K562 (cell line): ENCODE data around the gene NPAS3. TPM values are rescaled to one million over a fixed set of nuclear protein-coding genes. Genes with fewer than 3 reads are reported as not detected.

ENCODE experiments used
- ATAC-seq: fragments of 200-7000 bp; cut with Tn5 transposase; 3 replicates; pipeline ENCODE4 v1.9.1; 2020; ENCODE audit warnings: moderate library complexity
- BruUV-seq: library from RNA; stranded (reverse); fragments of 400-500 nt; replicated peaks from 2 replicates; lab custom pipeline; 2021; lab: Mats Ljungman, UMichigan
- CTCF ChIA-PET: fragments of 300-600 bp; formaldehyde crosslinking; extraction: SDS; loops from one replicate; lab custom pipeline; 2021; ENCODE audit warnings: low intra/inter-chr PET ratio; lab: Yijun Ruan, JAX
- POLR2A ChIA-PET: fragments of 300-600, 350-650 bp; sonication (Branson Sonifier 250); formaldehyde crosslinking; extraction: SDS; loops from one replicate; lab custom pipeline; 2021; ENCODE audit warnings: antibody characterized with exemption, inconsistent platforms; lab: Yijun Ruan, JAX
- DNase-seq, 4 experiments: peaks; one replicate each; pipeline versions ENCODE4 v3.0.0 to v3.0.0-alpha.2; 2011 to 2018; ENCODE audit warnings: low spot score in 3 of 4, mixed read lengths in 3 of 4; ENCODE audit errors: extremely low read depth in 1 of 4
- FAIRE-seq: peaks from 2 replicates; lab custom pipeline; 2011; peaks lifted over from hg19 to GRCh38; lab: Jason Lieb, UNC
- H2AFZ ChIP-seq: 2 replicates; pipeline ENCODE4 v1.6.0; 2011; ENCODE audit warnings: low read depth, low read length, control low read depth, inconsistent platforms
- H3K27ac ChIP-seq: fragments of 200-600 bp; 3 replicates; pipeline ENCODE4 v1.8.0; 2011; ENCODE audit warnings: low read depth, mild to moderate bottlenecking, control low read depth, inconsistent platforms, low read length, moderate library complexity, mixed read lengths; ENCODE audit errors: extremely low read depth
- H3K27me3 ChIP-seq, 2 experiments: fragments of 300-600 bp in 1 of 2; 2 replicates in 1 of 2; 3 replicates in 1 of 2; pipeline versions ENCODE4 v1.6.0 to v1.8.0; 2011; ENCODE audit warnings: inconsistent platforms in 2 of 2, low read length in 2 of 2, mild to moderate bottlenecking in 1 of 2, mixed read lengths in 1 of 2, moderate library complexity in 1 of 2; ENCODE audit not compliant: control insufficient read depth in 2 of 2, insufficient read depth in 2 of 2
- H3K36me3 ChIP-seq: fragments of 300-600 bp; 3 replicates; pipeline ENCODE4 v1.8.0; 2011; ENCODE audit warnings: mild to moderate bottlenecking, low read length, inconsistent platforms; ENCODE audit not compliant: control insufficient read depth, insufficient read depth
- H3K4me1 ChIP-seq, 2 experiments: fragments of 200-600 bp in 1 of 2; replicated peaks in 1 of 2; 2 replicates in 1 of 2; 3 replicates in 1 of 2; pipeline versions ENCODE4 v1.5.1 to v1.8.0; 2011; ENCODE audit warnings: inconsistent platforms in 2 of 2, low read length in 2 of 2, mild to moderate bottlenecking in 1 of 2, mixed read lengths in 1 of 2, moderate library complexity in 1 of 2; ENCODE audit not compliant: control insufficient read depth in 2 of 2, insufficient read depth in 2 of 2
- H3K4me2 ChIP-seq: 2 replicates; pipeline ENCODE4 v1.6.1; 2011; ENCODE audit warnings: low read length, control low read depth, inconsistent platforms, mixed read lengths; ENCODE audit not compliant: insufficient read depth
- H3K4me3 ChIP-seq: fragments of 200-600 bp; sonication (generic), shearing (Covaris generic); 2 replicates; pipeline ENCODE4 v1.5.1; 2016; ENCODE audit warnings: control low read depth, inconsistent platforms
- H3K79me2 ChIP-seq: fragments of 200-600 bp; 3 replicates; pipeline ENCODE4 v1.8.0; 2011; ENCODE audit warnings: low read length, inconsistent platforms; ENCODE audit not compliant: control insufficient read depth, insufficient read depth
- H3K9ac ChIP-seq, 2 experiments: 2 replicates each; pipeline versions ENCODE4 v1.6.0 to v1.6.1; 2011; ENCODE audit warnings: low read depth in 2 of 2, low read length in 2 of 2, control low read depth in 1 of 2, inconsistent platforms in 1 of 2, mild to moderate bottlenecking in 1 of 2, mixed read lengths in 1 of 2; ENCODE audit not compliant: insufficient read depth in 1 of 2
- H3K9me1 ChIP-seq: one replicate; pipeline ENCODE4 v1.6.0; 2011; ENCODE audit warnings: inconsistent platforms, mild to moderate bottlenecking, low read length, moderate library complexity; ENCODE audit not compliant: control insufficient read depth, insufficient read depth
- H3K9me3 ChIP-seq: replicated peaks from 2 replicates; pipeline ENCODE4 v1.5.1; 2011; ENCODE audit warnings: low read depth, low read length, inconsistent platforms; ENCODE audit not compliant: control insufficient read depth, insufficient read depth
- H4K20me1 ChIP-seq: replicated peaks from 2 replicates; pipeline ENCODE4 v1.6.1; 2011; ENCODE audit warnings: low read length, inconsistent platforms, mixed read lengths; ENCODE audit not compliant: control insufficient read depth, insufficient read depth
- FOXA1 ChIP-seq: fragments of 450-650 bp; IDR thresholded peaks from 2 replicates; pipeline ENCODE4 v1.6.1; 2016; ENCODE audit warnings: mild to moderate bottlenecking, borderline replicate concordance
- HIVEP1 ChIP-seq: fragments of 250-450 bp; sonication (Bioruptor Pico); IDR thresholded peaks from 2 replicates; pipeline ENCODE4 v1.4.0; 2020; ENCODE audit warnings: mild to moderate bottlenecking
- KAT7 ChIP-seq: sonication (generic); formaldehyde crosslinking; IDR thresholded peaks from 2 replicates; pipeline ENCODE4 v1.8.0; 2022; ENCODE audit warnings: missing genetic modification reagents, mild to moderate bottlenecking, borderline replicate concordance
- MEIS2 ChIP-seq: fragments of 450-650 bp; IDR thresholded peaks from 2 replicates; pipeline ENCODE4 v1.6.1; 2014; ENCODE audit warnings: mild to moderate bottlenecking; ENCODE audit not compliant: partially characterized antibody
- POLR2H ChIP-seq: IDR thresholded peaks from 2 replicates; pipeline ENCODE4 v1.6.1; 2016; ENCODE audit warnings: missing genetic modification characterization, low read depth, mild to moderate bottlenecking, control low read depth, missing compliant biosample characterization, moderate library complexity
- SAFB ChIP-seq: fragments of 200-400 bp; formaldehyde crosslinking; IDR thresholded peaks from 2 replicates; pipeline ENCODE4 v1.6.1; 2017; ENCODE audit warnings: low read depth, low read length, borderline replicate concordance
- ZNF174 ChIP-seq: fragments of 250-450 bp; sonication (Bioruptor Pico); IDR thresholded peaks from 2 replicates; pipeline ENCODE4 v1.4.0; 2020; ENCODE audit warnings: mild to moderate bottlenecking
- ZNF584 ChIP-seq: fragments of 200-800 bp; sonication (Bioruptor generic); IDR thresholded peaks from 2 replicates; pipeline ENCODE4 v1.6.1; 2016; ENCODE audit warnings: low read depth, mild to moderate bottlenecking, missing genetic modification characterization, missing compliant biosample characterization
- WGBS: fragments of 100-300 bp; shearing (Covaris generic); methylation state at CpG from one replicate; pipeline ENCODE4 v1.1.6; 2016; ENCODE audit warnings: low coverage, mixed read lengths; ENCODE audit not compliant: insufficient coverage; ENCODE audit errors: missing lambda C conversion rate; 5-methylcytosine and 5-hydroxymethylcytosine counted together
- in situ Hi-C: fragments of 300-500 bp; cut with MboI; formaldehyde crosslinking; loops from 4 replicates; pipeline ENCODE4 v1.15.0; 2018; ENCODE audit warnings: inconsistent platforms, mixed read lengths
- intact Hi-C: fragments of 100-400 bp; cut with micrococcal nuclease; formaldehyde crosslinking; loops from 2 replicates; pipeline ENCODE4 v1.14.2; 2022
- polyA plus RNA-seq, 8 experiments: library from polyadenylated mRNA; depleted of rRNA in 4 of 8; stranded (reverse) in 5 of 8; unstranded in 3 of 8; fragments of >200 nt; fragmentation: Nextera tagmentation in 2 of 8; fragmentation: Illumina TruSeq in 1 of 8; extraction: Ambion mirVana in 2 of 8; extraction: Trizol in 1 of 8; gene quantifications; 2 replicates each; pipeline versions ENCODE4 v1.2.1 to v1.2.3, GENCODE V29; 2011 to 2014; ENCODE audit warnings: inconsistent platforms in 1 of 8, missing spikeins in 1 of 8
- total RNA-seq, 7 experiments: library from RNA; depleted of rRNA in 6 of 7; stranded (reverse); fragments of >200 nt in 6 of 7; fragmentation: Illumina TruSeq in 2 of 7; extraction: Trizol in 2 of 7; gene quantifications; 2 replicates each; pipeline versions ENCODE4 v1.2.1 to v1.2.3, GENCODE V29; 2011 to 2021; ENCODE audit warnings: low replicate concordance in 1 of 7
- TF ChIP-seq, protein P1 (sequence below): fragments of 150-350 bp; IDR thresholded peaks from 2 replicates; pipeline ENCODE4 v1.6.1; 2014; ENCODE audit warnings: low read depth, mild to moderate bottlenecking, low read length, borderline replicate concordance
- TF ChIP-seq, protein P2 (sequence below), 2 experiments: fragments of 250-450 bp in 1 of 2; fragments of 450-650 bp in 1 of 2; sonication (Bioruptor Pico) in 1 of 2; IDR thresholded peaks; 2 replicates each; pipeline versions ENCODE4 v1.6.1 to v1.8.0; 2016 to 2021; ENCODE audit warnings: mild to moderate bottlenecking in 2 of 2, moderate library complexity in 2 of 2, missing compliant biosample characterization in 1 of 2, missing genetic modification characterization in 1 of 2

NPAS3 gene
- total and polyA plus RNA-seq, 9 of the 15 experiments (the other 6 are each of a cell fraction or from before 2014, with no cell fraction given) = 0.04 TPM; not detected in 8

DNA sequence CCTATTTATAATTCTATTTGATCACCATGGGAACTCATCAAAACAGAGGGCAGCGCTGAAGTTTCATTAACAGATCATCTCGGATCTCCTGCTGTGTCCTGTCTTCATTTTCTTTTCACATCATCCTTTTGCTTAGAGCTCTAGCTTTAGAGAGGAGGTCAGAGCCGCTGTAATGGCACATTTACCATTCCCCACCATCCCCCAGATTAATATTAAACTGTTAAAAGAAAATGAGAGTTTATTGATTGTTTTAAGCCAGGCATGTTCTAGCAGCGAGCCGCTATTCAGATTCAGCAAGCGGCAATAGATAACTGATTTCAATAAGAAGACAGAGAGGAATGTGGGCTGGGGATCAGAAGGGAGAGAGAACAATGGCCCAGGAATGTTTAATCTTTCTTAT is 703.4 kb downstream of the NPAS3 start:
- Histone ChIP-seq H3K27ac (no peak overlapping the region), H3K4me3 (no peak overlapping the region), H3K9me3 (no peaks in the 10 kb centered on the region), H3K4me1 (no peaks in the 10 kb centered on the region), H3K9me1 (no peaks in the 10 kb centered on the region), H3K79me2 (no peaks in the 10 kb centered on the region), H3K9ac (no peak overlapping the region), H3K36me3 (no peaks in the 10 kb centered on the region), H4K20me1 (no peaks in the 10 kb centered on the region), H3K27me3 (no peaks in the 10 kb centered on the region), H2AFZ (no peak overlapping the region), H3K4me2 (no peak overlapping the region)
- ATAC-seq (no peak), FAIRE-seq (no peak), DNase-seq (no peak)
- in situ Hi-C loops = no loop called here
- TF ChIP-seq POLR2H = no peak
- TF ChIP-seq FOXA1 = no peak
- no peak for TF ChIP-seq HIVEP1 (CRISPR knock-in tag)
- no peak for TF ChIP-seq SAFB
- no peak for TF ChIP-seq KAT7
- no peak for TF ChIP-seq MEIS2
- TF ChIP-seq, protein P1, sequence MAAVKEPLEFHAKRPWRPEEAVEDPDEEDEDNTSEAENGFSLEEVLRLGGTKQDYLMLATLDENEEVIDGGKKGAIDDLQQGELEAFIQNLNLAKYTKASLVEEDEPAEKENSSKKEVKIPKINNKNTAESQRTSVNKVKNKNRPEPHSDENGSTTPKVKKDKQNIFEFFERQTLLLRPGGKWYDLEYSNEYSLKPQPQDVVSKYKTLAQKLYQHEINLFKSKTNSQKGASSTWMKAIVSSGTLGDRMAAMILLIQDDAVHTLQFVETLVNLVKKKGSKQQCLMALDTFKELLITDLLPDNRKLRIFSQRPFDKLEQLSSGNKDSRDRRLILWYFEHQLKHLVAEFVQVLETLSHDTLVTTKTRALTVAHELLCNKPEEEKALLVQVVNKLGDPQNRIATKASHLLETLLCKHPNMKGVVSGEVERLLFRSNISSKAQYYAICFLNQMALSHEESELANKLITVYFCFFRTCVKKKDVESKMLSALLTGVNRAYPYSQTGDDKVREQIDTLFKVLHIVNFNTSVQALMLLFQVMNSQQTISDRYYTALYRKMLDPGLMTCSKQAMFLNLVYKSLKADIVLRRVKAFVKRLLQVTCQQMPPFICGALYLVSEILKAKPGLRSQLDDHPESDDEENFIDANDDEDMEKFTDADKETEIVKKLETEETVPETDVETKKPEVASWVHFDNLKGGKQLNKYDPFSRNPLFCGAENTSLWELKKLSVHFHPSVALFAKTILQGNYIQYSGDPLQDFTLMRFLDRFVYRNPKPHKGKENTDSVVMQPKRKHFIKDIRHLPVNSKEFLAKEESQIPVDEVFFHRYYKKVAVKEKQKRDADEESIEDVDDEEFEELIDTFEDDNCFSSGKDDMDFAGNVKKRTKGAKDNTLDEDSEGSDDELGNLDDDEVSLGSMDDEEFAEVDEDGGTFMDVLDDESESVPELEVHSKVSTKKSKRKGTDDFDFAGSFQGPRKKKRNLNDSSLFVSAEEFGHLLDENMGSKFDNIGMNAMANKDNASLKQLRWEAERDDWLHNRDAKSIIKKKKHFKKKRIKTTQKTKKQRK = no peak
- no peak for TF ChIP-seq ZNF584 (CRISPR knock-in tag)
- TF ChIP-seq, protein P2, sequence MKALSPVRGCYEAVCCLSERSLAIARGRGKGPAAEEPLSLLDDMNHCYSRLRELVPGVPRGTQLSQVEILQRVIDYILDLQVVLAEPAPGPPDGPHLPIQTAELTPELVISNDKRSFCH (CRISPR knock-in tag; IDR thresholded peaks at IDR 0.05) = no peak
- TF ChIP-seq, protein P2 (tag; IDR thresholded peaks at IDR 0.05) = no peak
- TF ChIP-seq ZNF174 = no peak
- CTCF ChIA-PET = no interaction called here
- POLR2A ChIA-PET = interaction anchor here (0.7 to 1.6 kb wide), 2 partner anchors 10 to 41 kb away, joined by 4 to 5 read pairs; no protein-coding TSS in a partner anchor
- 5% methylated on average over 6 of the region's 6 CpGs for WGBS
- BruUV-seq = no TSS peak
- intact Hi-C loops = no loop called here
